Mesangial cell (primary cell): ENCODE measurements around the gene NUDT1. TPM values are rescaled to one million over a fixed set of nuclear protein-coding genes. Genes with fewer than 3 reads are reported as not detected.

Experiments
- total RNA-seq: library from RNA; depleted of rRNA; stranded (reverse); fragments of >200 nt; gene quantifications from 2 replicates; pipeline ENCODE4 v1.2.3, GENCODE V29; 2015

NUDT1 gene
- total RNA-seq, result 12.3 and 44.8 TPM in 2 replicates

DNA sequence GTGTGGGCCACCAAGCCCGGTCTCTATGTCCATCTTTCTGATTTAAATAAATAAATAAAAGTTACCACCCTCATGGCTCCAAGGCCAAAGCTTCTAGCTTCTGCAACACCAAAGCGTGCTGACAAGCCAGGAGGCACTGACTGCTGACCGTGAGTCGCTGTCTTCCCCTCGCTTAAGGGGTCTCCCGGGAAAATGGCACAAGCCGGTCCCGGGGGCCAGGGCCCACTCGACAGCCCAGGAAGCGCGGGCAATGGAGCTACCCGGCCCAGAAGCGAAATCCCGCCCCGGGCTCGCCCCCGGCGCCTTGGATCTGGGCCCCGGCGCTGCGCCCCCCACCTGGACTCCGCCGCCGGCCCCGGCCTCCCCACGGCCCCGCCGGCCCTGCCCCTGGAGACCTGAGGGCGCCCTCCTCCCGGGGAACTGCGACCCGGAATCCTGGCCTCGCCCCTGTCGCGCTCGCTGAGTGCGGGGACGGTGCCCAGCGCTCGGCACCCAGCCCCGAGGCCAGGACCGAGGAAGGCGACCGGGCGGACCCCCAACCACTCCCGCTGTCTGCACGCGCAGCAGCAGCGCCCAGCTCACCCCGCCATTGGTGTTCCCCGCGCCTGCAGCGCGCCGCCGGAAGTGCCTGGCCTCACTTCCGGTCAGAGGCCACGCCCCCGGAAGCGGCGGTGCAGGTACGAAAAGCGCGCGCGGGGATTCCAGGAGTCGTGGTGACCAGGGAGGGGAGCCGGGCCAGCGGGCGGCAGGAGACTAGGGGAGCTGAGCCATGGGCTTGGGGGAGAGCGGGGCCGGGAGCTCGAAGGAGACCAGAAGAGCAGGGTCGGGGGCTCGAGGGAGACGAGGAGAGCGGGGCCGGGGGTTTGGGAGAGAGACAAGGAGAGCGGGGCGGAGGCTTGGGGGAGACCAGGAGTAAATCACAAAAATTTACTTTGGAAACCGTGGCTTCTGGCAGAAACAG, at the start of gene NUDT1, which contains the start of gene MRM2:
NUDT1 (plus strand) TSS at position 647 of the 961 bp plus-strand sequence. CDS start 2,349 bp downstream, outside the sequence.
MRM2 (minus strand) TSS at position 626 of the 961 bp plus-strand sequence; CDS start at position 590, 36 bp downstream.

DNA sequence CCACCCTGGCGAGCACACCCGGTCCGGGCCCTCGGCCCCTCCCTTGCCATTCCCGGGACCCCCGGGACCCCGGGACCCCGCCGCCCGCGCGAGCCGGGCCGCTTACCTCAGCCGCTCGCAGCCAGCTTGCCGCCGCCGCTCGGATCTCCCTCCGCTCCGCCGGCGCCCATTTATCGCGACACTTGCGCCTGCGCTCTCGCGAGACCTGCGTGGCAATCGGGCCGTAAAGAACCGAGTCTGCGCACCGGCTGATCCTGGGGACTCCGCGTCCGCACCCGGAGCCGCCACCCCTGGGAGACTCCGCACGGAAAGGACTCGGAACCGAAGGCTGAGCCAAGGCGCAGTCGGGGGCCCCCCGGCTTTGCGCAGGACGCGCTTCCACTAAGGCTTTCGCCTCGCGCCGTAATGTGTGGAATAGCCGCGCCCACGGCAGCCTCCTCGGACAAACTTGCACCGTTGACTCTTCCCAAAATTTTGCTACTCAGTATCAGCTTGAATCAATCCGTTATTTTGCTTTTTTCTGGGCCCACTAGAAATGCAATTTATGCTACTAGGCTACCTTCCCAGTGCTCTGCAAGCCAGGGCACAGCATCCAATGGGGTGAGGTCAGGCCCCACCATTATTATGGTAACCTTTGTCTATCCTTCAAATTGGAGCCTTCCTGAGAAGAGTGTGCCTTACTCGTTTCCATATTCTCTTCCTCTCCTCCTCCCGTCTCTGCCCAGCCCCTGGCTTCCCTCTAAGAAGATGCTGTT, 9.1 kb upstream of the NUDT1 start, which contains the start of gene MAD1L1:
MAD1L1 (minus strand) TSS at position 180 of the 755 bp plus-strand sequence. CDS start 2,812 bp downstream, outside the sequence.

Other genes with a start within 250 kb of the NUDT1 start
- gene MAD1L1, start 9.3 kb upstream of the NUDT1 start, total RNA-seq, result 56.1 and 67.3 TPM in 2 replicates
- 12.9 and 18.1 TPM in 2 replicates for gene MRM2, start within 50 bp of the NUDT1 start, total RNA-seq
- 28.7 and 31.8 TPM in 2 replicates for gene SNX8, start 72.2 kb downstream of the NUDT1 start, total RNA-seq
- 107 and 154 TPM in 2 replicates for gene EIF3B, start 112.6 kb downstream of the NUDT1 start, total RNA-seq
- 9.9 and 19.4 TPM in 2 replicates for gene CHST12, start 161.4 kb downstream of the NUDT1 start, total RNA-seq
- not detected in 2 replicates for gene GRIFIN, start 234.2 kb downstream of the NUDT1 start, total RNA-seq